GF-D8 (cell line): ENCODE measurements around the gene LHX2.
A peak's percentile ranks its signal among the peaks of the same experiment; 100 is the strongest.

Experiments used
- DNase-seq: peaks from one replicate; lab custom pipeline; 2025; lab: John Stamatoyannopoulos, UW

LHX2 gene

GRCh38 chr9:124032247-124032646, 20.7 kb downstream of the LHX2 start:
- no peak for DNase-seq

- no peak for DNase-seq
Observed at GRCh38 chr9:124033348-124033747, 21.8 kb downstream of the LHX2 start.

GRCh38 chr9:124033967-124034366, 22.4 kb downstream of the LHX2 start:
- no peak for DNase-seq

- no peak for DNase-seq
Observed at GRCh38 chr9:124035001-124035650, 23.6 kb downstream of the LHX2 start.

- no peak for DNase-seq
Observed at GRCh38 chr9:124036578-124036977, 25.0 kb downstream of the LHX2 start.

- DNase-seq = no peak
Observed at GRCh38 chr9:124037790-124038189, 26.2 kb downstream of the LHX2 start.

GRCh38 chr9:124038239-124038638, 26.7 kb downstream of the LHX2 start:
- DNase-seq = no peak

- DNase-seq = no peak
Observed at GRCh38 chr9:124038790-124039633, 27.4 kb downstream of the LHX2 start.

- DNase-seq = no peak
Observed at GRCh38 chr9:124040186-124040931, 28.8 kb downstream of the LHX2 start.

- DNase-seq = no peak
Observed at GRCh38 chr9:124040935-124041816, 29.6 kb downstream of the LHX2 start.

GRCh38 chr9:124041817-124042116, 30.2 kb downstream of the LHX2 start:
- no peak for DNase-seq

GRCh38 chr9:124042201-124042721, 30.7 kb downstream of the LHX2 start:
- no peak for DNase-seq

- no peak for DNase-seq
Observed at GRCh38 chr9:124044448-124044847, 32.9 kb downstream of the LHX2 start.

GRCh38 chr9:124045076-124045829, 33.7 kb downstream of the LHX2 start:
- no peak for DNase-seq

GRCh38 chr9:124045830-124046177, 34.2 kb downstream of the LHX2 start:
- DNase-seq = no peak

GRCh38 chr9:124046189-124046588, 34.6 kb downstream of the LHX2 start:
- DNase-seq = no peak

GRCh38 chr9:124047251-124047672, 35.7 kb downstream of the LHX2 start:
- DNase-seq = peak; percentile 4

- no peak for DNase-seq
Observed at GRCh38 chr9:124050955-124051354, 39.4 kb downstream of the LHX2 start.

GRCh38 chr9:124052401-124052800, 40.8 kb downstream of the LHX2 start:
- no peak for DNase-seq

GRCh38 chr9:124054582-124055227, 43.1 kb downstream of the LHX2 start:
- DNase-seq = peak; percentile 71
